ENCODE results near the gene SLC2A1. TPM values are rescaled to one million over a fixed set of nuclear protein-coding genes. Genes with fewer than 3 reads are reported as not detected.
"Not testable (repeated sequence)": the region's sequence is repeated elsewhere in the genome, so short reads cannot be mapped to it uniquely, and the experiment has no call there.

The SLC2A1 gene
- total RNA-seq, 3 donors from 2014 or later, result 135 to 141 (median 140) TPM

- Mint-ChIP-seq H3K36me3 (ENCODE audit: insufficient read depth) (no peaks in the 10 kb centered on the region), H3K4me1 (ENCODE audit: low read depth) (no peaks in the 10 kb centered on the region), H3K9me3 (no peaks in the 10 kb centered on the region), H3K4me3 (no peak overlapping the region), H3K27me3 (ENCODE audit: low read depth) (peaks cover 2% of the 10 kb centered on the region)
- ATAC-seq (no peak), DNase-seq (no peak)
These were observed 50.6 kb downstream of the SLC2A1 start for GRCh38 chr1:42908046-42908445.

- Mint-ChIP-seq H3K27me3 (ENCODE audit: low read depth) (peaks cover 18% of the 10 kb centered on the region), H3K4me1 (ENCODE audit: low read depth) (no peaks in the 10 kb centered on the region), H3K4me3 (no peak overlapping the region), H3K9me3 (peaks cover 2% of the 10 kb centered on the region), H3K36me3 (ENCODE audit: insufficient read depth) (no peaks in the 10 kb centered on the region)
- no peak for ATAC-seq
- no peak for DNase-seq
These were observed 54.2 kb downstream of the SLC2A1 start for GRCh38 chr1:42904434-42904833.

- H3K4me3 Mint-ChIP-seq; DNase-seq; H3K36me3 Mint-ChIP-seq (ENCODE audit: insufficient read depth); ATAC-seq; H3K4me1 Mint-ChIP-seq (ENCODE audit: low read depth): not testable (repeated sequence)
- H3K9me3 Mint-ChIP-seq, result peaks cover 22% of the 10 kb centered on the region
- H3K27me3 Mint-ChIP-seq (ENCODE audit: low read depth), result peaks cover 45% of the 10 kb centered on the region
These were observed 58.7 kb downstream of the SLC2A1 start for GRCh38 chr1:42899960-42900359.

DNA sequence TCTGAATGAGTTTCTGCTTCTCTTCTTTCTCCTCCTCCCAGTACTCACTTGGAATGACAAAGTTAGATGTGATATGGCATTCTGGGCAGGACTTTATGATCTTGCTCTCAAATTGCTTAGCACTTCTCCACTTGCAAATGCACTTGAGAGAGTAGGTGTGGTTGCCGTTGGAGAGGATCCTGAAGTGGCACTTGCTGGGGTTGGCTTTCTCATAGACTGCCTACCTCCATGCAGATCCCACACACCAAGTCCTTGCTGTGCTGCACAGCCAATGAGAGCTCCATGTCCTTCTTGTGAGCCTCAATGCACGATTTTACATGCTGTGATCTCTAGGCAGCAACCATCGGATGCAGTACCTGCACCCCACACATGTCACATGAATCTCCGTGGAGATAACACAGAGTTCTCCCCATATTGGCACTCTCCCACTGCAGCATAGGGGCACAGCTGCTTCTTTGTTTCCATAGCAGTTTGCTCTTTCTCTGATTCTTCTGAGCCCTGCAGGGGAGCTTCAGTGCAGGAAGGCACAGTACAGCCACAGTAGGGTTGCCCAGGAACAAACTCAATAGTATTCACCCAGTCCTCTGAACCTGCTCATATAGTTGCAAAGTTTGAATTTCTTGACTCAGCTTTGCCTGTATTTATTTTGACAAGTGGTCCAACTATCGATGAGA, 67.1 kb downstream of the SLC2A1 start:
- Mint-ChIP-seq H3K9me3 (peaks cover 5% of the 10 kb centered on the region), H3K27me3 (ENCODE audit: low read depth) (peaks cover 9% of the 10 kb centered on the region)

GRCh38 chr1:42889264-42889663, 69.4 kb downstream of the SLC2A1 start:
- peaks cover 9% of the 10 kb centered on the region for H3K27me3 Mint-ChIP-seq (ENCODE audit: low read depth)
- H3K36me3 Mint-ChIP-seq (ENCODE audit: insufficient read depth), result no peaks in the 10 kb centered on the region
- no peak overlapping the region for H3K4me3 Mint-ChIP-seq
- no peaks in the 10 kb centered on the region for H3K4me1 Mint-ChIP-seq (ENCODE audit: low read depth)
- ATAC-seq, result no peak
- no peaks in the 10 kb centered on the region for H3K9me3 Mint-ChIP-seq
- DNase-seq, result no peak

More for the DNA sequence above, 67.1 kb downstream of the SLC2A1 start:
- no peaks in the 10 kb centered on the region for H3K4me1 Mint-ChIP-seq (ENCODE audit: low read depth)
- no peaks in the 10 kb centered on the region for H3K36me3 Mint-ChIP-seq (ENCODE audit: insufficient read depth)
- DNase-seq, result no peak
- ATAC-seq, result no peak
- no peak overlapping the region for H3K4me3 Mint-ChIP-seq

DNA sequence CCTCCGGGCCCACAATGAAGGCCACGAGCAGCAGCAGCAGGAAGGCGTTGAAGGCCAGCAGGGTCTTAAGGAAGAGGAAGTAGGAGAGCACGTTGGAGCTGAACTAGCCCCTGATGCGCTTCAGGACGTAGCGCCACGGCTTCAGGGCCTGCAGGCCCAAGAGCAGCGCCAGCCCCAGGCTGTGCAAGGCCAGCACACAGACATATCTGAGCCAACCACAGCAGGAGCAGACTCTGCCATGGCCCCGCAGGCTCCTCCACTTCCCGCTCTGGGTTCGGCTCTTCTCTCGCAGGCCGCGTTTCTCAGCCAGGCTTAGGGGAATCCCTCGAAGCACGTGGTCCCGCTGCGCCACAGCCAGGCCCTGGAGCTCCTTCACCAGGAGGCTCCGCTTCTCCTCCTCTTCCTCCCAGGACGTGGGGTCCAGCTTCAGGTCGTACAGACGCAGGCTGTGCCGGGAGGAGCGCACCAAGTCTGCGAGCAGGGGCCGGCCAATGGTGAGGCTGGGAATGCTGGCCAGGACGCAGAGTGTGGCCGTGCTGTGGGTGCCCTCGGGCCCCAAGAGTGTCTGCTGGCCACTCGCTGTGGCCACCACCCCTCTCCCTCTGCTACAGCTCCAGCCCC, 70.5 kb downstream of the SLC2A1 start:
- DNase-seq (no peak), ATAC-seq (no peak)
- Mint-ChIP-seq H3K9me3 (no peaks in the 10 kb centered on the region), H3K27me3 (ENCODE audit: low read depth) (peaks cover 9% of the 10 kb centered on the region), H3K36me3 (ENCODE audit: insufficient read depth) (no peaks in the 10 kb centered on the region), H3K4me1 (ENCODE audit: low read depth) (no peaks in the 10 kb centered on the region), H3K4me3 (no peak overlapping the region)

DNA sequence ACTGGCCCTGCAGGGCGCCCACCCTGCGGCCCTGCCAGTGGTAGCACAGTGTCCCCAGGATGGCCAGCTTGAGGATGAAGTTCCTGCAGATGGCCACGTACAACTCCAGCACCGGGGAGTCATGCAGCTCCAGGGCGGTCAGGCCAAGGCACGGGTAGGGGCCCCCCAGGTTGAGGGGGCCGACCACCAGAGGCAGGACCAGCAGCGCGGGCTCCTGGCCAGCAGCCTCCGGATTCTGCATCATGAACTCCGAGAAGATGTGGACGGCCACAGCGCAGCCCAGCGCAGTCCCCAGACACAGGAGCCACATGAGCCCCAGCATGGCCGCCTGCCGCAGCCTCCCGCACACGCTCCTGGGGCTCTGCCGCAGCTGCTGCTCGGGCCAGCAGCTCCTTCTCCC, 71.3 kb downstream of the SLC2A1 start:
- ATAC-seq (no peak), DNase-seq (no peak)

DNA sequence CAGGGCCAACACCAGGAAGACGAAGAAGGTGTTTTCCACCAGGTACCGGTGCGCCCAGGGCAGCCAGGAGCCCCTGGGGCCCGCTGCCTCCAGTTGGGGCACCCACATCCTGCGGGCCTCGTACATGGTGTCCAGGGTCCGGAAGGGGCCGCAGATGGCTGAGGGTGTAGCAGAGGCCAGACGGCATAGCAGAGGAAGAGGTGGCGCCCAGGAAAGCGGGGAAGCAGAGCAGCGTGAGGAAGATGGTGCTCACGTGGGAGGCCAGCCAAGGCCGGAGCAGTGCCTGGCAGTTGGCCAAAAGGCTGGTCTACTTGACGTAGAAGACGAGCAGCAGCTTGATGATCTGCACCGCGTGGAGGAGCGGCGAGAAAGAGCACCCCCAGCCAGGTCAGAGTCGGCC, 71.9 kb downstream of the SLC2A1 start:
- no peaks in the 10 kb centered on the region for H3K4me1 Mint-ChIP-seq (ENCODE audit: low read depth)
- no peak overlapping the region for H3K4me3 Mint-ChIP-seq
- DNase-seq, result no peak
- no peaks in the 10 kb centered on the region for H3K9me3 Mint-ChIP-seq
- H3K27me3 Mint-ChIP-seq (ENCODE audit: low read depth), result peaks cover 9% of the 10 kb centered on the region
- H3K36me3 Mint-ChIP-seq (ENCODE audit: insufficient read depth), result no peaks in the 10 kb centered on the region
- no peak for ATAC-seq

More for the DNA sequence above, 71.3 kb downstream of the SLC2A1 start:
- H3K4me3 Mint-ChIP-seq, result no peak overlapping the region
- no peaks in the 10 kb centered on the region for H3K4me1 Mint-ChIP-seq (ENCODE audit: low read depth)
- H3K27me3 Mint-ChIP-seq (ENCODE audit: low read depth), result peaks cover 9% of the 10 kb centered on the region
- no peaks in the 10 kb centered on the region for H3K36me3 Mint-ChIP-seq (ENCODE audit: insufficient read depth)
- no peaks in the 10 kb centered on the region for H3K9me3 Mint-ChIP-seq

- no peaks in the 10 kb centered on the region for H3K4me1 Mint-ChIP-seq (ENCODE audit: low read depth)
- ATAC-seq (no peak), DNase-seq (no peak)
- no peaks in the 10 kb centered on the region for H3K36me3 Mint-ChIP-seq (ENCODE audit: insufficient read depth)
- peaks cover 9% of the 10 kb centered on the region for H3K27me3 Mint-ChIP-seq (ENCODE audit: low read depth)
- H3K9me3 Mint-ChIP-seq, result no peaks in the 10 kb centered on the region
- H3K4me3 Mint-ChIP-seq, result no peak overlapping the region
These were observed 72.5 kb downstream of the SLC2A1 start for GRCh38 chr1:42886046-42886739.

DNA sequence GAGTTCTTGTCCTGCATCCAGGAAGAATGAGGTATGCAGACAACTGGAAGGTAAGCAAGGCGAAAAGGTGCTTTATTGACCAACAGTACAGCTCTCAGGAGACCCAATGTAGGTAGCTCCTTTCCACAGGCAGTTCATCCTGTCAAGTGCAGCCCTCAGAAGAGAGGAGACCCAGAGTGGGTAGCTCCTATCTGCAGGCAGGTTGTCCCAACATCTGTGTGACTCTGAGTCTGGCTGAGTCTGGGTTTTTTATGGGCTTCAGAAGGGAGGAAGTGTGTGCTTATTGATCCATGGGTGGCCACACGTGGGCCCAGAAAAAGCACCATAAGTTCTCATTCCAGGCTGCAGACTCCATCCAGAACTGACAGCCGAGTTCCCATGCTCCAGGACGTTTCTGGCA, 78.3 kb downstream of the SLC2A1 start:
- H3K4me1 Mint-ChIP-seq (ENCODE audit: low read depth), result no peaks in the 10 kb centered on the region
- H3K4me3 Mint-ChIP-seq, result no peak overlapping the region
- DNase-seq, result no peak
- H3K36me3 Mint-ChIP-seq (ENCODE audit: insufficient read depth), result no peaks in the 10 kb centered on the region
- no peaks in the 10 kb centered on the region for H3K9me3 Mint-ChIP-seq
- no peak for ATAC-seq
- peaks cover 7% of the 10 kb centered on the region for H3K27me3 Mint-ChIP-seq (ENCODE audit: low read depth)

DNA sequence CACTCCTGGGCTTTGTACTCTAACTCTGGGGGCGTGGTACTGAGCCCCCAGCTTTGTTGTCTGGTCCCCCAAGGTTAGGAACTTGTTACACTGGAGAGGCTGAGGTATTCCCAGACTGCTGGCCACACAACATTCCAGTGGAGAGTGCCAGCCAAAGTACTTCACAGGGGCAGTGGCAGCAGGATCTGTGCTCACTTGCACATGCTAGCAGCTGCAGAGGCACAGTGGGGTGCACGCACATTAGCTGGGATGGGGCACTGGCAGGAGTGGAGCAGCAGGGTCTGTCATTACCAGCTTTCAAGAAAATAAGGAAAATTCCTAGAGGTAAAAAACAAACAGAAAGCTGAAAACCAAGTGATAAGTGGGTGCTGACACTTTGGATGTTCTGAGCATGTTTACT, 81.3 kb downstream of the SLC2A1 start:
- Mint-ChIP-seq H3K27me3 (ENCODE audit: low read depth) (no peaks in the 10 kb centered on the region), H3K4me3 (no peak overlapping the region), H3K36me3 (ENCODE audit: insufficient read depth) (no peaks in the 10 kb centered on the region), H3K9me3 (peaks cover 6% of the 10 kb centered on the region), H3K4me1 (ENCODE audit: low read depth) (no peaks in the 10 kb centered on the region)
- ATAC-seq (no peak), DNase-seq (no peak)

GRCh38 chr1:42876009-42876408, 82.7 kb downstream of the SLC2A1 start:
- no peaks in the 10 kb centered on the region for H3K27me3 Mint-ChIP-seq (ENCODE audit: low read depth)
- ATAC-seq (no peak), DNase-seq (no peak)
- H3K4me1 Mint-ChIP-seq (ENCODE audit: low read depth), result peaks cover 2% of the 10 kb centered on the region
- H3K36me3 Mint-ChIP-seq (ENCODE audit: insufficient read depth), result no peaks in the 10 kb centered on the region
- peaks cover 6% of the 10 kb centered on the region for H3K9me3 Mint-ChIP-seq
- H3K4me3 Mint-ChIP-seq, result no peak overlapping the region
